HCT116 (cell line): Measurements from ENCODE around the gene NOS3.

Experiments used
- EZH2 ChIP-seq: fragments of 200-600 bp; sonication (generic); IDR thresholded peaks from 2 replicates; pipeline ENCODE4 v1.6.1; 2017; ENCODE audit warnings: antibody characterized with exemption, mixed run types
- EZH2phosphoT487 ChIP-seq: fragments of 200-600 bp; IDR thresholded peaks from 2 replicates; pipeline ENCODE4 v1.6.1; 2018; ENCODE audit warnings: antibody characterized with exemption, borderline replicate concordance
- FOSL1 ChIP-seq: IDR thresholded peaks from 2 replicates; pipeline ENCODE4 v1.6.1; 2012; ENCODE audit warnings: low read depth
- POLR2A ChIP-seq: IDR thresholded peaks from 2 replicates; pipeline ENCODE4 v1.7.0; 2011; ENCODE audit warnings: borderline replicate concordance; ENCODE audit not compliant: insufficient read depth, insufficient read length; ENCODE audit errors: extremely low read depth
- POLR2AphosphoS5 ChIP-seq: IDR thresholded peaks from 2 replicates; pipeline ENCODE4 v1.6.1; 2011; ENCODE audit warnings: mild to moderate bottlenecking, low read depth, low read length, moderate library complexity
- RAD21 ChIP-seq: IDR thresholded peaks from 2 replicates; pipeline ENCODE4 v1.6.1; 2012; ENCODE audit warnings: low read depth, mild to moderate bottlenecking
- YY1 ChIP-seq: IDR thresholded peaks from 2 replicates; pipeline ENCODE4 v1.6.1; 2011; ENCODE audit warnings: low read length, low read depth, moderate library complexity, mild to moderate bottlenecking; ENCODE audit not compliant: insufficient replicate concordance; ENCODE audit errors: extremely low read depth
- TF ChIP-seq, protein P1 (sequence below), 3 experiments: fragments of 200-600 bp in 1 of 3; sonication (generic) in 1 of 3; IDR thresholded peaks in 2 of 3; conservative IDR thresholded peaks in 1 of 3; 2 replicates each; pipeline ENCODE4 v1.5.1; 2012 to 2017; ENCODE audit warnings: low read depth in 2 of 3, low read length in 2 of 3, antibody characterized with exemption in 1 of 3, borderline replicate concordance in 1 of 3, control low read depth in 1 of 3, mild to moderate bottlenecking in 1 of 3, mixed read lengths in 1 of 3, mixed run types in 1 of 3, moderate library complexity in 1 of 3; ENCODE audit not compliant: insufficient read depth in 1 of 3
- TF ChIP-seq, protein P2 (sequence below): IDR thresholded peaks from 2 replicates; pipeline ENCODE4 v1.6.1; 2012
- TF ChIP-seq, protein P3 (sequence below): IDR thresholded peaks from 2 replicates; pipeline ENCODE4 v1.6.1; 2012; ENCODE audit warnings: low read depth

GRCh38 chr7:151023232-151023631, 32.4 kb downstream of the NOS3 start:
- TF ChIP-seq POLR2A (no peak), EZH2phosphoT487 (no peak), YY1 (no peak), EZH2 (no peak), POLR2AphosphoS5 (no peak), RAD21 (no peak), FOSL1 (no peak)
- TF ChIP-seq, protein P1, sequence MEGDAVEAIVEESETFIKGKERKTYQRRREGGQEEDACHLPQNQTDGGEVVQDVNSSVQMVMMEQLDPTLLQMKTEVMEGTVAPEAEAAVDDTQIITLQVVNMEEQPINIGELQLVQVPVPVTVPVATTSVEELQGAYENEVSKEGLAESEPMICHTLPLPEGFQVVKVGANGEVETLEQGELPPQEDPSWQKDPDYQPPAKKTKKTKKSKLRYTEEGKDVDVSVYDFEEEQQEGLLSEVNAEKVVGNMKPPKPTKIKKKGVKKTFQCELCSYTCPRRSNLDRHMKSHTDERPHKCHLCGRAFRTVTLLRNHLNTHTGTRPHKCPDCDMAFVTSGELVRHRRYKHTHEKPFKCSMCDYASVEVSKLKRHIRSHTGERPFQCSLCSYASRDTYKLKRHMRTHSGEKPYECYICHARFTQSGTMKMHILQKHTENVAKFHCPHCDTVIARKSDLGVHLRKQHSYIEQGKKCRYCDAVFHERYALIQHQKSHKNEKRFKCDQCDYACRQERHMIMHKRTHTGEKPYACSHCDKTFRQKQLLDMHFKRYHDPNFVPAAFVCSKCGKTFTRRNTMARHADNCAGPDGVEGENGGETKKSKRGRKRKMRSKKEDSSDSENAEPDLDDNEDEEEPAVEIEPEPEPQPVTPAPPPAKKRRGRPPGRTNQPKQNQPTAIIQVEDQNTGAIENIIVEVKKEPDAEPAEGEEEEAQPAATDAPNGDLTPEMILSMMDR (IDR thresholded peaks at IDR 0.05 in 2 of 3, conservative IDR thresholded peaks at IDR 0.05 in 1 of 3; ENCODE audit: borderline replicate concordance in 1 of 3, insufficient read depth in 1 of 3, low read depth in 2 of 3, low read length in 2 of 3): no peak
- TF ChIP-seq, protein P2, sequence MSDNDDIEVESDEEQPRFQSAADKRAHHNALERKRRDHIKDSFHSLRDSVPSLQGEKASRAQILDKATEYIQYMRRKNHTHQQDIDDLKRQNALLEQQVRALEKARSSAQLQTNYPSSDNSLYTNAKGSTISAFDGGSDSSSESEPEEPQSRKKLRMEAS: no peak
- TF ChIP-seq, protein P3, sequence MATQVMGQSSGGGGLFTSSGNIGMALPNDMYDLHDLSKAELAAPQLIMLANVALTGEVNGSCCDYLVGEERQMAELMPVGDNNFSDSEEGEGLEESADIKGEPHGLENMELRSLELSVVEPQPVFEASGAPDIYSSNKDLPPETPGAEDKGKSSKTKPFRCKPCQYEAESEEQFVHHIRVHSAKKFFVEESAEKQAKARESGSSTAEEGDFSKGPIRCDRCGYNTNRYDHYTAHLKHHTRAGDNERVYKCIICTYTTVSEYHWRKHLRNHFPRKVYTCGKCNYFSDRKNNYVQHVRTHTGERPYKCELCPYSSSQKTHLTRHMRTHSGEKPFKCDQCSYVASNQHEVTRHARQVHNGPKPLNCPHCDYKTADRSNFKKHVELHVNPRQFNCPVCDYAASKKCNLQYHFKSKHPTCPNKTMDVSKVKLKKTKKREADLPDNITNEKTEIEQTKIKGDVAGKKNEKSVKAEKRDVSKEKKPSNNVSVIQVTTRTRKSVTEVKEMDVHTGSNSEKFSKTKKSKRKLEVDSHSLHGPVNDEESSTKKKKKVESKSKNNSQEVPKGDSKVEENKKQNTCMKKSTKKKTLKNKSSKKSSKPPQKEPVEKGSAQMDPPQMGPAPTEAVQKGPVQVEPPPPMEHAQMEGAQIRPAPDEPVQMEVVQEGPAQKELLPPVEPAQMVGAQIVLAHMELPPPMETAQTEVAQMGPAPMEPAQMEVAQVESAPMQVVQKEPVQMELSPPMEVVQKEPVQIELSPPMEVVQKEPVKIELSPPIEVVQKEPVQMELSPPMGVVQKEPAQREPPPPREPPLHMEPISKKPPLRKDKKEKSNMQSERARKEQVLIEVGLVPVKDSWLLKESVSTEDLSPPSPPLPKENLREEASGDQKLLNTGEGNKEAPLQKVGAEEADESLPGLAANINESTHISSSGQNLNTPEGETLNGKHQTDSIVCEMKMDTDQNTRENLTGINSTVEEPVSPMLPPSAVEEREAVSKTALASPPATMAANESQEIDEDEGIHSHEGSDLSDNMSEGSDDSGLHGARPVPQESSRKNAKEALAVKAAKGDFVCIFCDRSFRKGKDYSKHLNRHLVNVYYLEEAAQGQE: no peak
